ENCODE data around the gene IFT172. TPM values are rescaled to one million over a fixed set of nuclear protein-coding genes. Genes with fewer than 3 reads are reported as not detected.

Gene IFT172
- total RNA-seq, 1 experiment from 2014 or later = 25.3 TPM

GRCh38 chr2:27441226-27441926, 48.2 kb downstream of the IFT172 start:
- H3K27ac Mint-ChIP-seq = peak overlapping the region; percentile 20; the same call in 1 of the 2 replicates
- H3K4me1 Mint-ChIP-seq = peaks cover 14% of the 10 kb centered on the region
- peak overlapping the region; percentile 43 for H3K4me3 Mint-ChIP-seq
- H3K36me3 Mint-ChIP-seq = peaks cover 39% of the 10 kb centered on the region
- no peaks in the 10 kb centered on the region for H3K9me3 Mint-ChIP-seq
- ChIA-PET CTCF (interaction anchor here (1.0 to 1.5 kb wide), 7 partner anchors 11 to 181 kb away, joined by 3 to 6 read pairs (median 5); partner anchors contain the start of gene NRBP1), POLR2A (interaction anchor here (0.6 kb wide), 1 partner anchor 73 kb away, joined by 3 read pairs; no protein-coding TSS in a partner anchor)
- no peaks in the 10 kb centered on the region for H3K27me3 Mint-ChIP-seq (ENCODE audit: low read depth)
- no peak for DNase-seq (ENCODE audit: low spot score)
- TF ChIP-seq GTF2I (CRISPR knock-in tag; conservative IDR thresholded peaks at IDR 0.05) (no peak), ZNF219 (CRISPR knock-in tag; IDR thresholded peaks at IDR 0.05; ENCODE audit: borderline replicate concordance) (no peak)
- peak; percentile 2 for ATAC-seq

GRCh38 chr2:27435628-27436027, 53.9 kb downstream of the IFT172 start:
- ChIA-PET CTCF (interaction anchor here (0.8 kb wide), 1 partner anchor 248 kb away, joined by 3 read pairs; no protein-coding TSS in a partner anchor), POLR2A (no interaction called here)
- TF ChIP-seq ETV6 (CRISPR knock-in tag; IDR thresholded peaks at IDR 0.05) = no peak
- no peak for TF ChIP-seq ZNF416 (CRISPR knock-in tag; IDR thresholded peaks at IDR 0.05)
- no peak for TF ChIP-seq USF2 (CRISPR knock-in tag; IDR thresholded peaks at IDR 0.05)
- no peak for TF ChIP-seq NR1H2 (CRISPR knock-in tag; IDR thresholded peaks at IDR 0.05)
- no peak for TF ChIP-seq IRF1 (CRISPR knock-in tag; IDR thresholded peaks at IDR 0.05)
- no peak for TF ChIP-seq CDX4 (CRISPR knock-in tag; IDR thresholded peaks at IDR 0.05; ENCODE audit: borderline replicate concordance)
- H3K27ac Mint-ChIP-seq = no peak overlapping the region
- no peak for ATAC-seq
- no peak overlapping the region for H3K4me3 Mint-ChIP-seq
- peaks cover 63% of the 10 kb centered on the region for H3K36me3 Mint-ChIP-seq
- DNase-seq (ENCODE audit: low spot score) = no peak
- H3K9me3 Mint-ChIP-seq = no peaks in the 10 kb centered on the region
- no peaks in the 10 kb centered on the region for H3K27me3 Mint-ChIP-seq (ENCODE audit: low read depth)
- H3K4me1 Mint-ChIP-seq = no peaks in the 10 kb centered on the region

- ChIA-PET POLR2A (no interaction called here), CTCF (interaction anchor here (0.9 to 4.4 kb wide), 3 partner anchors 12 to 292 kb away, joined by 3 to 52 read pairs (median 3); partner anchors contain the start of gene PPM1G)
- Mint-ChIP-seq H3K4me1 (peaks cover 21% of the 10 kb centered on the region), H3K27ac (peak overlapping the region; percentile 48; the same call in 1 of the 2 replicates), H3K4me3 (no peak overlapping the region), H3K36me3 (peaks cover 34% of the 10 kb centered on the region), H3K9me3 (no peaks in the 10 kb centered on the region), H3K27me3 (ENCODE audit: low read depth) (no peaks in the 10 kb centered on the region; the same call in 1 of the 2 replicates)
- TF ChIP-seq ZNF317 (CRISPR knock-in tag; IDR thresholded peaks at IDR 0.05; ENCODE audit: borderline replicate concordance, low read depth) = no peak
- no peak for TF ChIP-seq ATF6 (CRISPR knock-in tag; IDR thresholded peaks at IDR 0.05)
- TF ChIP-seq ZNF416 (CRISPR knock-in tag; IDR thresholded peaks at IDR 0.05) = no peak
- TF ChIP-seq ZNF219 (CRISPR knock-in tag; IDR thresholded peaks at IDR 0.05; ENCODE audit: borderline replicate concordance) = no peak
- no peak for TF ChIP-seq NFE2L1 (CRISPR knock-in tag; IDR thresholded peaks at IDR 0.05)
- TF ChIP-seq ZBTB43 (CRISPR knock-in tag; IDR thresholded peaks at IDR 0.05) = no peak
- no peak for TF ChIP-seq GTF2I (CRISPR knock-in tag; conservative IDR thresholded peaks at IDR 0.05)
- no peak for TF ChIP-seq RELA (CRISPR knock-in tag; IDR thresholded peaks at IDR 0.05; ENCODE audit: borderline replicate concordance)
- no peak for TF ChIP-seq ZNF512 (CRISPR knock-in tag; IDR thresholded peaks at IDR 0.05; ENCODE audit: borderline replicate concordance)
- TF ChIP-seq IRF2 (CRISPR knock-in tag; IDR thresholded peaks at IDR 0.05; ENCODE audit: borderline replicate concordance, low read depth) = no peak
- DNase-seq (ENCODE audit: low spot score) (no peak), ATAC-seq (no peak)
These were observed 58.1 kb downstream of the IFT172 start for GRCh38 chr2:27431395-27431794.

Data from WTC11 (cell line).